HG03097 (cell line): ENCODE measurements around the gene ANKRD55.
"Not testable (repeated sequence)": the region's sequence is repeated elsewhere in the genome, so short reads cannot be mapped to it uniquely, and the experiment has no call there.

Source experiments
- ATAC-seq: cut with Tn5 transposase; IDR thresholded peaks from one replicate; pipeline ENCODE4 v1.9.1; 2021; ENCODE audit not compliant: unreplicated experiment, low FRiP score

ANKRD55 gene

DNA sequence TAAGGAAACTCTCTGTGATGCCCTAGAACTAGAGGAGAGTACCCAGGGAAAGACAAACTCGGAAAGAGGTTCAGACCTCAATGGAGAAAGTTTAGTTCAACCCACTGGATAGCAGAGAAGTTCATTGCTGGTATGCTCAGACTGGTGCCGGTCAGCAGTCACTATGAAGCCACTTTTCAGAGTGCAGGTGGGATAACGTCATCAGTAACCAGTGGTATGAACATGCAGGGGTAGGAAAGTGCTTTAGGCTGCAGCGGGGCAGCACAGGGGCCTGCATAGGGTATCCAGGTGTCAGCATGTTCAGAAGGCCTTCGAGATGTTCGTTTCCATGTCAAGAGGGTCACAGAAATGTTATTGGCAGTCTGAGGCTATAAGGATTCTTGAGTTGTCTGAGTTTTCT lies 20.8 kb upstream of the ANKRD55 start:
- ATAC-seq = no peak

DNA sequence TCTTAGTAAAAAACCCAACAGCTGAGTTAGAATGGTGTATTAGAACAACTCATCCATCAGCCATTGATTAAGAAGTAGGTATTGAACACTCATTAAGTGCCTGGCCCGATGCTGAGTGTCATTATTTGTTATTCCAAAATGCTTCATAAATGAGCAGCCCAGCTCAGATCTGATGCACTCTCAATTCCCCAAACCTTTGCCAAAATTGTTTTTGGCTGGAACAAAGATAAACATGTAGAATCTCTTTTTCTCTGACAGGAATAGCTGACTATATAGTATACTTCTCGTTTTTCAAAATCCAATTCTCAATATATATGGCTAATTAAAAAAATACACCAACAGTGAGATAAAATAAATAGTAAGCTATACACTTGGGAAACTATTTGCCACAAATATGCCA lies 20.0 kb upstream of the ANKRD55 start:
- ATAC-seq = no peak

DNA sequence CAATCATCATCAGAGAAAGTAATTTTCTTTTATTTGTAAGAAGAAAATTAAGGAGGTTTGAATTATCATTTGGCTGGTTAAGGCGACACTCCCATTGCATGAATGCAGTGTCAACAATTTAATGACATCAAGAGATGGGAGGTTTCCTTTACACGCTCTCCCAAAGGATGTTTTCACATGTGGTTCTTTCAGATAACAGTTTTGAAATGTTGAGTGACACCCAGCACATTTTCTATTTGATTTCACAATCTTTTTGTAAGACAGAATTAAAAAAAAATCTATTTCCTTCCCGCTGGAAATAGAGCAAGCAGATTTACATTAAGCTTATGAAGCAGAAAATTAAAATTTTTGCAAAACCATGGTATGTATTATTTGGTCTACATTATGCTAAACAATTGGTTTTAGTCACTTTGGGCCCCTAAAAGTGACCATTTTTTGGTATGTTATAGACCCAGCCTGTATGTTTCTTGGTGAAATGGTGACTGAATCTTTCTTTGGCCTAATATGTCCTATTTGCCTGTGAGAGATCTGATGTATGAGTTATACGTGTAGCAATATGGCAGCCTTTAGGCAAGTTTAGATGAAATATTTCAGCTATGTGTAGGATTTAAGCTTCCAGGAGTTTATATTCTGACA lies 18.9 kb upstream of the ANKRD55 start:
- no peak for ATAC-seq

DNA sequence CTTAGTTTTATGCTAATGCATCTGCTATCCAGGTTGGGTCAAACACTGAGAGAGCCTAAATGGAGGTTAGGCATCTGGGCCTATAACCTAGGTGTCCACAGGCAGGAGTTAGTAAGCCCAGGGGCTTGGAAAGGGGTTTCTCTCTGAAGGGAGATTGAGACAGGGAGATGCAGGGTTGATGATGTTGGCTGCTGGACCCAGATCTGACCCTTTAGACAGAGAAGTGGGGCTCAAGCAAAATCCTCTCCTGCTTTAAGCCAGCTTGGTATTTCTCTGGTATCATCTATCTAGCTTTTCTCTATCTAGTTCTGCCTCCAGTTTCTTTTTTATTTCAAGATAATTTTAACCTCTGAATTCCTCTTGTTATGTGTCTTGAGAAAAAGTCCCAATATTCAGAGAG lies 18.3 kb upstream of the ANKRD55 start:
- no peak for ATAC-seq

DNA sequence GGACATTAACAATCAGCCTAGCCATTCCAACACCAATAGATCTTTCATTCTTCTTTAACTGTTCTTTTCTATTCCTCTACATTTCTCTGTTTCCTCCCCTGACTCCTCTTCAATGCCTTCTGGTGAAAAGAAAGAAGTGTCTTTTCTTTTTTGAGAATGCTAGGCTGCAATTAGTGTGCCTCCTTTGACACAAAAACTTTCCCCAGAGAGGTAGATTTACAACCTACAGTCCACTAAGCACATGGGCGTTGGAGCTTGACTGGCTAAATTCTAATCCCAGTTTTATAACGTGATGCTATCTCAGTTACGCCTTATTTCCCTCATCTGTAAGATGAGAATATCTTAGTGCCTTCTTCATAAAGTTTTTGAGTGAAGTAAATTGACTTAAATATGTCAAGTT lies 16.9 kb upstream of the ANKRD55 start:
- ATAC-seq = no peak

DNA sequence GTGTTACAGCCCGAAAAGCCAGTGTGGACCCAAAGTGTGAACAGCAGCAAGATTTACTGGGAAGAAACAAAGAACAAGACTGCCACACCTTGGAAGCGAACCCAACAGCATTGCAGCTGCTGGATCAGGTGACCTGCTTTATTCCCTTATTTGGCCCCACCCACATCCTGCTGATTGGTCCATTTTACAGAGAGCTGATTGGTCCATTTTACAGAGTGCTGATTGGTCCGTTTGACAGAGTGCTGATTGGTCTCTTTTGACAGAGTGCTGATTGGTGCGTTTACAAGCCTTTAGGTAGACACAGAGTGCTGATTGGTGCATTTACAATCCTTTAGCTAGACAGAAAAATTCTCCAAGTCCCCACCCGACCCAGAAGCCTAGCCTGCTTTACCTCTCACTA lies 16.0 kb upstream of the ANKRD55 start:
- not testable (repeated sequence) for ATAC-seq

DNA sequence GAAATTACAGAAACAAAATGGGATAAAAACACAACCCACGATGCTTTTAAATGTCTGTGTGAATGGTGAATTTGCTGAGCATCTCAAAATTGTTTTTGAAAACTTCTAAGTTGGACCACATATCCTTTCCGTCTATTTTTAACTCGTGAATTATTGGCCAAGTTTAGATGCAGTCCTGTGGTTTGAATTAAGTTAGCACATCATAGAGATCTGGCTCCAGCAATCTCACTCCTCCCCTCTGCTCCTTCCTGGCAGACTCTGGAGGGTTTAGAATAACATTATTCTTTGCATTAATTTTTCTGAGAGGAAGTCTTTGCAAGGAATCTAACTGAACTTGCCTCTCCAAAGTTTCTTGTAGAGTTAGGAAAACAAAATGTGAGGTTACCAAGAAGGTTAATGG lies 14.5 kb upstream of the ANKRD55 start:
- no peak for ATAC-seq

DNA sequence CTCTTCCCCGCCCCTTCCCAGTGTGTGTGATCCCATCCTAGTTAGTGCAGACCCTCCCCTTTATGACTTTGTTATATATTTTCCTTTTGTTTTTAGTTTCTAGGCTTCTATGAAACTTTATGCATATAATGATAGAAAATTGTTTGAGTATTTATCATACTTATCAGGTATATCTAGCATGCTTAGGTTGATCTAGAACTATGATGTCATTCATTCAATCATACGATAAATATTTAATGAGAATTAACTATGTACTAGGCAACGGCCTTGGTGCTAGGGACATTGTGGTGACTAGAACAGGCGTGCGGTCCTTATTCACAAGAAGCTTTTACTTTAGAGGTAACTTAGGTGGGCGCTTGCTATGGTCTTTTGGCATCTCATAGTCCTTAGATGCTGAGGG lies 13.6 kb upstream of the ANKRD55 start:
- ATAC-seq = no peak

DNA sequence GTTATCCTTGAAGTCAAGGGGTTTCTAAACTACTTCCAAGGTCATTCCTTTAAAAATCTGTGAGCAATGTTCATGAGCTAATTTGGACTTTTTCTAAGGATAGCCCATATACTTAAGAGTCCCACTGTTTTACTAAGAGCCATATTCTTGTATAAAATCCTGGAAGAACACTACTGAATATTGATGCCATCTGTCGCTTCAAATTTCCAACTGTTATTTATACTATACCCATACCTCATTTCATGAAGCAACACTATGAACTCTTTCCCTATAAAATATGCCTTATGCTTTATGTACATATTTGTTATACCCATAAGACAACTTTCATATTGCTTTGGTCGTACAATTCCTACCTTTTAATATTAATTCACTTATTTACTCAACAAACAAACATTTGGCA lies 12.4 kb upstream of the ANKRD55 start:
- no peak for ATAC-seq

DNA sequence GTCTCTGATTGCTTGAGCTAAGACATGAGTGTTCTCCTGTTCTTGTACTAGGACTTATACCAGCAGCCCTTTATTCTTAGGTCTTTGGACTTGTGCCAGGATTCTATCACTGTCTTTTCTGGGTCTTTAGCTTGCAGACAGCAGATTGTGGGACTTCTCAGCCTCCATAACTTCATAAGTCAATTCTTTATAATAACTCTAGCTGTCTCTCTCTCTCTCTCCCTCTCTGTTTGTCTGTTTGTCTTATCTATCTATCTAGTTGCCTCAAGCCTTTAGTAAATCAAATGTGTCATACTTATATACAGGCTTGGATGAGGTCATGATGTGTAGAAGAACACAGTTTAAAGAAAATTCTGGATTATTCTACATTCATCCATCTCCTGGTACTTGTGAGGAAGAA lies 11.5 kb upstream of the ANKRD55 start:
- no peak for ATAC-seq

DNA sequence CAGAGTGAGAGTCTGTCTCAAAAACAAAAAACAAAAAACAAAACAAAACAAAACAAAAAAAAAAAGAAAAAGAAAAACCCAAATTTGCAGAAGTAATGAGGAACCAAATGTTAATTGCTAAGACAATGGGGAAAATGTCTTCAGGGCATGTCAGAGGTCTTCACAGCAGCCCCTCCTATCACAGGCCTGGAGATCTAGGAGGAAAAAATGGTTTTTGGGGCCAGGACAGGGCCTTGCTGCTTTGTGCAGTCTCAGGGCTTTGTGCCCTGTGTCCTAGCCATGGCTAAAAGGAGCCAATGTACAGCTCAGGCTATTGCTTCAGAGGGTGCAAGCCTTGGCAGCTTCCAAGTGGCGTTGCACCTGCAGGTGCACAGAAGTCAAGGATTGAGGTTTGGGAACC lies 9.1 kb upstream of the ANKRD55 start:
- not testable (repeated sequence) for ATAC-seq

DNA sequence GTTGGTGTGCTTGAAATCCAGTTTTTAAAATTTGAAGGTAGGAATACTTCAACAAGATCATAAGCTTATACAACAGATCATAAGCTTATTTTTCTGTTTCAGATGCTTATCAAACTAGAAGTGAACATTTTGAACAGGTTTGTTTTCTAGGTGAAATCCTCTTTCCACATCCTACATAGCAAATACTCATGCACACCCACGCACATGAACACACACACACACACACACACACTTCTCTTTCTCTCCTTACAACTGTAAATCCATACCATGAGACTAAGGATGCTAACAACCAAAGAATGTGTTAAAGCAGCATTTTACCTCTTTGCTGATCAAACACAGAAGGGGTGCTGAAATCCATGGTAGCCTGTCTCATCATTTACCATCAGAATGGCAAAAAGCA lies 592 bp downstream of the ANKRD55 start:
- no peak for ATAC-seq

DNA sequence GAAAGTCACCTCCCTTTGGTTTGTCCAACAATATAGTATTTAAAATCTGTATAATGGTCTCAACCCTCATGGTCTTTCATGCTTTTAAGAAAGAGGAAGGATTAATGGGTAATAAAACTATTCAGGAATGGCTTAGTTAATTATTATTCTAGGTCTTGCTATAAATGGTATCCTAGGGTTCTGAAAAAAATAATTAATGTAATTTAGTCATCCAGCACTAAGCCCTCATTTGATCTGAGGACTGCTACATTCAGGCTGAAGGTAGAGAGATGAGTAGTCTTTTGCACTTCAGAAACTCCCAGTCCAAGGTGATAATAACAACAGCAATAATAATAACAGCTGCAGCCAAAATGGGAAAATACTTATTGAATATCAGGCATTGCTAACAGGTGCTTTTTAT lies 2.6 kb downstream of the ANKRD55 start:
- ATAC-seq = no peak

DNA sequence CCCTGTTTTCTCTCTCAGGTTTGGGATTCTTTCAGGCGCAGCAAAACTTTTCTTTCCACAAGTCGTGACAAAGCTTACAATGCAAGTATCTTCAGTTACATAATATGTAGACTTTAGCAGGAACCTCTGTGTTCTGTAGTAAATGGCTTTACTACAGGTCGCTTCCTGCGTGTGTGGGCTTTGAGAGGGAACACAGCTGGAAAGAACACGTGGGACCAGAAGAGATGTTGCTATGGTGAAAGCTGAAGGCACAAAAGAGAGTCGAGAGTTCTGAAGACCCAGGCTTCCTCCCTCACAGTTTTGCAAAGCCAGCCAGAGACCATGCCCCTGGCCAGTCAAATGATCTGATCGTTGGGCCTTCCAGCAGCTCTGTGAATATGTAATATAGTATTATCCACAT lies 4.0 kb downstream of the ANKRD55 start:
- ATAC-seq = no peak

DNA sequence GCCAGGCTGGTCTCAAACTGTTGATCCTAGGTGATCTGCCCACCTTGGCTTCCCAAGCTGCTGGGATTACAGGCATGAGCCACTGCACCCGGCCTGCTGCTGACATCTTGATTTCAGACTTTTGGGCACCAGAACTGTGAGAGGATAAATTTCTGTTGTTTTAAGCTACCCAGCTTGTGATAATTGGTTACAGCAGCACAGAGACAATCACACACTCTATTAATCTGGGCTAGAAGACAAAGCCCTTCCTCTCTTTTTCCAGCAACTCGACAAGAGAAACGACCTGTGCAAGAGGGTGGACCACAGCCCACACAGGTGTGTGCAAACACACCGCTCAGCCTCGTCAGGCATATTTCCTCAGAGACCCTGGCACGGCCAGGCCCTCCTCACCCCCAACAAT lies 4.5 kb downstream of the ANKRD55 start:
- ATAC-seq = no peak

DNA sequence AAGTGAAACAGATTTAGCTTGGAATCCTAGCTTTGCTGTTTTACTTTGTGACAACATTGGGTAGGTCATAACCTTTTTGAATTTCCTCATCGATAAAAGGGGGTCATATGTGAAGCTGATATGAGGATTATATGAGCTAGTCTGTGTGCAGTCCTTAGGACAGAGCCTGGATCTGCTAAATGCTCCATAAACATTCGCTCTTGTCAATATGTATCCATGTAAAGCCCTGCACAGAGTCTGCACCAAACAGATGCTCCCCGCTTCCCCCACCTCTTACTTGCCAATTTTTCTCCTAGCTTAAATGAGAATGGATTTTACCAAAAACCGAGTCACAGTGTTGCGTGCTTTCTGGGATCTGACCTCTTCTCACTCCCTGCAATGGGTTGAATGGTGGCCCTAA lies 5.4 kb downstream of the ANKRD55 start:
- ATAC-seq = no peak

DNA sequence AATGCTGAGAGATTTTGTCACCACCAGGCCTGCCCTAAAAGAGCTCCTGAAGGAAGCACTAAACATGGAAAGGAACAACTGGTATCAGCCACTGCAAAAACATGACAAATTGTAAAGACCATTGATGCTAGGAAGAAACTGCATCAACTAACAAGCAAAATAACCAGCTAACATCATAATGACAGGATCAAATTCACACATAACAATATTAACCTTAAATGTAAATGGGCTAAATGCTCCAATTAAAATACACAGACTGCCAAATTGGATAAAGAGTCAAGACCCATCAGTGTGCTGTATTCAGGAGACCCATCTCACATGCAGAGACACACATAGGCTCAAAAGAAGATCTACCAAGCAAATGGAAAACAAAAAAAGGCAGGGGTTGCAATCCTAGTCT lies 9.8 kb downstream of the ANKRD55 start:
- ATAC-seq = not testable (repeated sequence)

DNA sequence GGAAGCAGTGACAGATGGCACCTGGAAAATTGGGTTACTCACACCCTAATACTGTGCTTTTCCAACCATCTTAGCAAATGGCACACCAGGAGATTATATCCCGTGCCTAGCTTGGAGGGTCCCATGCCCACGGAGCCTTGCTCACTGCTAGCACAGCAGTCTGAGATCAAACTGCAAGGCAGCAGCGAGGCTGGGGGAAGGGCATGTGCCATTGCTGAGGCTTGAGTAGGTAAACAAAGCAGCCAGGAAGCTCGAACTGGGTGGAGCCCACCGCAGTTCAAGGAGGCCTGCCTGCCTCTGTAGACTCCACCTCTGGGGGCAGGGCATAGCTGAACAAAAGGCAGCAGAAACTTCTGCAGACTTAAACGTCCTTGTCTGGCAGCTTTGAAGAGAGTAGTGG lies 11.5 kb downstream of the ANKRD55 start:
- ATAC-seq = not testable (repeated sequence)

DNA sequence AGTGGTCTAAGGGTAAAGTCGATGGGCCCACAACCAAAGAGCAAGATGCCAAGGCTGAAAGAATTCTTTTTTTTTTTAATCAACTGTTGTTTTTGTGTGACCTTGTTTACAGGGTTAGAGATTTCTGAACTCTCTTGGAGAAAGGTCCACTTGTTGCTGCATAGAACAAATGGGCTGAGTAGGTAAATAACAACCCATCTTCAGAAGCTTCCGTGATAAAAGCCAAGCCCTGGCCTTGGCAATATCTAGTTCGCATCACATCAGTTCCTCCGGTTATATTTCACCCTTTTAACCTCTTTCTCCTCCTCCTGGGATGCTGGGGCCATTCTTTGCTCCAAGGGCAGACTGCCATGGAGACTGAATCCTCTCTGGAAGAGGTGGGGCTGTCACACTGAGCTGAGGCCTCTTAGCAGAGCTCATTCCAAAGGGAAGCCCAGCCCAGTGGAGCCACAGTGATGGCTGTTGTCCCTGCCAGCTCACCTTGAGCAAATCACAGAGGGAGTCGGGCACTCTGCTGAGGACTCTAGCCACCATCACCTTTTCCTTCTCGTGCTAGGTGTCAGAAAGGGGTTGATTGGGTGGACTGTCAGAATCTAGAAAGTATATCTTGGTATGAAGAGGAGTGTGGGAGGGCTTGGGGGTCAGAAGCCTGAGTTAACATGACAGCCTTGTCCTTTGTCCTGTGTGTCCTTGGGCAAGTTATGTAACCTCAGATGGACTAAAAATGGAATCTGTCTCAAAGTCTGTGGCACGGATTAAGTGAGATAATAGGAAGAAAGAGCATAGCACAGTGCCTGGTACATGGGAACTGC lies 17.9 kb downstream of the ANKRD55 start:
- ATAC-seq = no peak

DNA sequence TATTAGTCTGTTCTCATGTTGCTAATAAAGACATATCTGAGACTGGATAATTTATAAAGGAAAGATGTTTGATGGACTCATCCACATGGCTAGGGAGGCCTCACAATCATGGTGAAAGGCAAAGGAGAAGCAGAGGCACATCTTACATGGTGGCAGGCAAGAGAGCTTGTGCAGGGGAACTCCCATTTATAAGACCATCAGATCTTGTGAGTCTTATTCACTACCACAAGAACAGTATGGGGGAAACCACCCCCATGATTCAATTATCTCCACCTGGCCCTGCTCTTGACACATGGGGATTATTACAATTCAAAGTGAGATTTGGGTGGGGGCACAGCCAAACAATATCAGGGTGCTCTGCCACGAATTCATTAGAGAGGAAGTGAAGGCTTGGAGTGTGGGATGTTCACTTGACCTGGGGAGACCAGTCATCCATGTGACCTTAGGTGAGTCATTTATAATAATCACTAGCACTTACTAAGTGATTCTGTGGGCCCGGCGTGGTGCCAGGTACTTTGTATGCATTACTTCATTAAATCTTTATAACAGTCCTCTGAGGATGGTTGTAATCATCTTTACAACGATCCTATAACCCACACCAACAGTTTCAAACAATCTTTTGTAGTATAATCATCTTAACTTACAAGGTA lies 19.1 kb downstream of the ANKRD55 start:
- not testable (repeated sequence) for ATAC-seq

DNA sequence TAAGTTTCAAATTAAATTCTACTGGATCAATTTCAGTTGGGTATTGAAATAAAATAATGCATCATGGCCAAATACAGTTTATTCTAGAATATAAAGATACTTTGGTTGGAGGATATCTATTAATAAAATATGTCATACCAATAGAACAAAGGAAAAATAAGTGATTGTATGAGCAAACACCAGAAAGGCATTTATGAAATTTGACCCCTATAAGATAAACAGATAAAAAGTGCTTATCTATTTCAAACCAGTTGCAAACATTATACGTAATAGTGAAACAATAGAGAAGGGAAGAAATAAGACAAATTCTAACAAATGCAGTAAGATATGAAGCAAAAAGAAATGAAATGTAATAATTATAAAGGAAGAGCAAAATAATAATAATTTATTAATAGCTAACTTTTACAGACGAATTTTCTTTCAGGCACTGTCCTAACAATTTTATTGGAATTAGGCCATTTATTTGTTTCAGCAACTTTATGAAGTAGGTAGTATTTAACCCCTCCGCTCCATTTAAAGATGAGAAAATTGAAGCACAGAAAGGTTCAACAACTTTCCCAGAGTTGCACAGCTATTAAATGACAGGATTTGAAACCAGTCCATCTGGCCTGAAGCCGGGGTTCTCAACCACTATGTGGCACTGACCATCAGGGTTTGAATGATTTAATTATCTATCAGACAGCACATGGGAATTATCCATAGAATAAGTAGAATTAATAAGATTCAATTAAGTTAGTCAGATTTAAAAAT lies 20.8 kb downstream of the ANKRD55 start:
- ATAC-seq = no peak
